NT2/D1 (cell line): Measurements from ENCODE around the gene ATRIP.

ENCODE experiments used
- SUZ12 ChIP-seq: IDR thresholded peaks from 2 replicates; pipeline ENCODE4 v1.6.1; 2011; ENCODE audit not compliant: insufficient read length, insufficient read depth; ENCODE audit errors: extremely low read depth
- YY1 ChIP-seq: IDR thresholded peaks from 2 replicates; pipeline ENCODE4 v1.6.1; 2011; ENCODE audit not compliant: insufficient read length, insufficient read depth
- ZNF274 ChIP-seq: IDR thresholded peaks from 2 replicates; pipeline ENCODE4 v1.6.1; 2011; ENCODE audit warnings: mild to moderate bottlenecking, low read depth, low read length

DNA sequence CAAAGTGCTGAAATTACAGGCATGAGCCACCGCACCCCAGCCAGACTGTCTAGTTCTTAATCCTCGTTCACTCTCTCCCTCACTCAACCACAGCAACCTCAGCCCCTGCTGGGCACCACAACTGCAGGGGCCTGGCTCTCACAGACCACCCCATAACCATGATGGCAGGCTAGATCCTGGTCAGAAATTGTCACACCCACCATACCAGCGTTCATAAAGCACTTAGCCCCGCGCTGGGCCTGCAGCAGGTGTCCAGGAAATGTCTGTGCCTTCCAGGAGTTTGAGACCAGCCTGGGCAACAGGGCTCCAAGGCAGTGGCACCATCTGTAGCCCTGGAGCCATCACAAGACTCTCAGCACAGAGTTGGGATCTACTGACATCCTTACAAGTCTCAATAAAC lies 55.6 kb downstream of the ATRIP start:
- TF ChIP-seq ZNF274, result no peak
- no peak for TF ChIP-seq YY1
- TF ChIP-seq SUZ12, result no peak
